GM19397 (cell line): ENCODE results near the gene WDR38.
A peak's percentile ranks its signal among the peaks of the same experiment; 100 is the strongest.

Experiments used
- ATAC-seq: cut with Tn5 transposase; IDR thresholded peaks from one replicate; pipeline ENCODE4 v1.9.1; 2021; ENCODE audit warnings: mild to moderate bottlenecking, moderate library complexity; ENCODE audit not compliant: unreplicated experiment

WDR38 gene

GRCh38 chr9:124857533-124858162 lies 4.4 kb downstream of the WDR38 start:
- ATAC-seq, result no peak

- ATAC-seq, result no peak
Measured at GRCh38 chr9:124858330-124859046, 5.2 kb downstream of the WDR38 start.

GRCh38 chr9:124859803-124860581 lies 6.7 kb downstream of the WDR38 start:
- ATAC-seq, result no peak

- ATAC-seq, result no peak
Measured at GRCh38 chr9:124860582-124861341, 7.5 kb downstream of the WDR38 start.

GRCh38 chr9:124861342-124862229 lies 8.3 kb downstream of the WDR38 start, which contains the start of the genes ARPC5L and RPL35:
Gene ARPC5L (plus strand): TSS chr9:124862130. CDS start chr9:124869291, 7,161 bp downstream.
Gene RPL35 (minus strand): TSS chr9:124861957. CDS start chr9:124861912, 45 bp downstream.
- ATAC-seq, result peak; percentile 88

GRCh38 chr9:124863371-124863871 lies 10.2 kb downstream of the WDR38 start:
- no peak for ATAC-seq

- ATAC-seq, result peak; percentile 65
Measured at GRCh38 chr9:124868511-124869465, 15.5 kb downstream of the WDR38 start.

- ATAC-seq, result peak; percentile 9
Measured at GRCh38 chr9:124869466-124869985, 16.3 kb downstream of the WDR38 start.

- peak; percentile 30 for ATAC-seq
Measured at GRCh38 chr9:124869986-124870560, 16.8 kb downstream of the WDR38 start.

- no peak for ATAC-seq
Measured at GRCh38 chr9:124870723-124871122, 17.5 kb downstream of the WDR38 start.

- ATAC-seq, result no peak
Measured at GRCh38 chr9:124871156-124871561, 17.9 kb downstream of the WDR38 start.

- no peak for ATAC-seq
Measured at GRCh38 chr9:124873664-124874063, 20.4 kb downstream of the WDR38 start.

GRCh38 chr9:124875501-124875900 lies 22.2 kb downstream of the WDR38 start:
- ATAC-seq, result no peak

- no peak for ATAC-seq
Measured at GRCh38 chr9:124877021-124877782, 23.9 kb downstream of the WDR38 start.

- no peak for ATAC-seq
Measured at GRCh38 chr9:124878021-124878420, 24.8 kb downstream of the WDR38 start.

- ATAC-seq, result no peak
Measured at GRCh38 chr9:124878518-124878917, 25.3 kb downstream of the WDR38 start.

- ATAC-seq, result no peak
Measured at GRCh38 chr9:124879226-124879625, 26.0 kb downstream of the WDR38 start.
